Omental fat pad (tissue), 4 donors: ENCODE data around the gene ATP6V0E2. TPM values are rescaled to one million over a fixed set of nuclear protein-coding genes. Genes with fewer than 3 reads are reported as not detected.
"Not testable (repeated sequence)": the region's sequence is repeated elsewhere in the genome, so short reads cannot be mapped to it uniquely, and the experiment has no call there.

Experiments
- ATAC-seq: fragments of 150-250 bp; one replicate; pipeline ENCODE4 v1.9.1; 2016; ENCODE audit warnings: mild to moderate bottlenecking, moderate library complexity; ENCODE audit not compliant: low FRiP score
- DNase-seq: peaks from one replicate; pipeline ENCODE4 v3.0.0-alpha.2; 2019; ENCODE audit warnings: low spot score
- CTCF ChIP-seq, 3 donors: fragments of 450-650 bp; IDR thresholded peaks; one replicate each; pipeline ENCODE4 v1.5.1; 2016 to 2017; ENCODE audit warnings: antibody characterized with exemption in 3 of 3, mild to moderate bottlenecking in 3 of 3, moderate library complexity in 2 of 3
- small RNA-seq: library from RNA; depleted of rRNA; stranded (forward); fragments of <200 nt; gene quantifications from one replicate; pipeline ENCODE3, GENCODE V24; 2016
- total RNA-seq, 4 donors: library from RNA; depleted of rRNA; stranded (reverse); fragments of >200 nt; gene quantifications; one replicate each; pipeline ENCODE4 v1.1.0, GENCODE V29; 2016

Gene ATP6V0E2
- total RNA-seq, 4 donors from 2014 or later = 7.1 to 21.2 (median 11.1) TPM

GRCh38 chr7:149886018-149886415, 12.2 kb downstream of the ATP6V0E2 start:
- no peak for TF ChIP-seq CTCF (IDR thresholded peaks at IDR 0.05)
- no peak for ATAC-seq
- no peak for DNase-seq

GRCh38 chr7:149887311-149887710, 13.5 kb downstream of the ATP6V0E2 start:
- no peak for TF ChIP-seq CTCF (IDR thresholded peaks at IDR 0.05)
- ATAC-seq (no peak), DNase-seq (no peak)

GRCh38 chr7:149890715-149891114, 16.9 kb downstream of the ATP6V0E2 start:
- DNase-seq, ATAC-seq: not testable (repeated sequence)

- ATAC-seq, DNase-seq: not testable (repeated sequence)
These were observed 21.2 kb downstream of the ATP6V0E2 start for GRCh38 chr7:149894957-149895356.

GRCh38 chr7:149907776-149908376, 34.1 kb downstream of the ATP6V0E2 start:
- not testable (repeated sequence) for DNase-seq, ATAC-seq

GRCh38 chr7:149910219-149910618, 36.5 kb downstream of the ATP6V0E2 start:
- not testable (repeated sequence) for DNase-seq, ATAC-seq

GRCh38 chr7:149912126-149912525, 38.4 kb downstream of the ATP6V0E2 start:
- ATAC-seq, DNase-seq: not testable (repeated sequence)

GRCh38 chr7:149926414-149926813, 52.6 kb downstream of the ATP6V0E2 start:
- not testable (repeated sequence) for DNase-seq, ATAC-seq

Small RNA genes within 50 kb of the gene (small RNA-seq; reads per million reads assigned to genes)
- gene AC093458.1 = not detected

Other genes starting within 250 kb of the ATP6V0E2 start
- gene ZNF467, start 100.4 kb upstream of the ATP6V0E2 start, total RNA-seq = 10 to 100 TPM in 1 of 4 donors, 1 to 10 TPM in 3; 4.2 to 15.8 (median 7.0) TPM
- gene ZNF862, start 35.6 kb upstream of the ATP6V0E2 start, total RNA-seq = 10 to 100 TPM in 2 of 4 donors, 1 to 10 TPM in 2; 4.4 to 20.6 (median 10.4) TPM